Neutrophil (primary cell): ENCODE measurements around the gene SLC6A13.

Experiments
- H3K27ac ChIP-seq: fragments of 200-600 bp; sonication (generic); 2 replicates; pipeline ENCODE4 v1.5.1; 2016; ENCODE audit warnings: mild to moderate bottlenecking, moderate library complexity
- H3K27me3 ChIP-seq: fragments of 200-600 bp; sonication (generic); 2 replicates; pipeline ENCODE4 v1.6.0; 2016; ENCODE audit warnings: mild to moderate bottlenecking
- H3K36me3 ChIP-seq: fragments of 200-600 bp; sonication (generic); 2 replicates; pipeline ENCODE4 v1.5.1; 2017
- H3K4me1 ChIP-seq, 2 experiments: fragments of 200-600 bp in 1 of 2; sonication (generic) in 1 of 2; 1 replicate in 1 of 2; 2 replicates in 1 of 2; pipeline versions ENCODE4 v1.5.1 to v1.6.1; 2013 to 2016; ENCODE audit warnings: low read depth in 1 of 2, low read length in 1 of 2, mild to moderate bottlenecking in 1 of 2, moderate library complexity in 1 of 2; ENCODE audit not compliant: control insufficient read depth in 1 of 2, insufficient read depth in 1 of 2
- H3K4me3 ChIP-seq, 2 experiments: fragments of 200-600 bp in 1 of 2; sonication (generic) in 1 of 2; 1 replicate in 1 of 2; 2 replicates in 1 of 2; pipeline ENCODE4 v1.5.1; 2013 to 2016; ENCODE audit warnings: low read depth in 1 of 2, low read length in 1 of 2, mild to moderate bottlenecking in 1 of 2, moderate library complexity in 1 of 2
- H3K9me3 ChIP-seq: fragments of 200-600 bp; sonication (generic); 2 replicates; pipeline ENCODE4 v1.5.1; 2016
- CTCF ChIP-seq: fragments of 200-600 bp; sonication (generic); IDR thresholded peaks from 2 replicates; pipeline ENCODE4 v1.5.1; 2016; ENCODE audit warnings: antibody characterized with exemption

SLC6A13 gene

GRCh38 chr12:295132-295531 is 32.5 kb upstream of the SLC6A13 start:
- no peaks in the 10 kb centered on the region for H3K27me3 ChIP-seq
- no peaks in the 10 kb centered on the region for H3K4me1 ChIP-seq
- no peak for TF ChIP-seq CTCF
- no peaks in the 10 kb centered on the region for H3K9me3 ChIP-seq
- H3K27ac ChIP-seq: no peak overlapping the region
- H3K4me3 ChIP-seq: no peak overlapping the region
- peaks cover 78% of the 10 kb centered on the region for H3K36me3 ChIP-seq

- Histone ChIP-seq H3K27ac (no peak overlapping the region), H3K9me3 (no peaks in the 10 kb centered on the region), H3K4me3 (no peak overlapping the region), H3K36me3 (peaks cover 78% of the 10 kb centered on the region), H3K4me1 (no peaks in the 10 kb centered on the region), H3K27me3 (no peaks in the 10 kb centered on the region)
- no peak for TF ChIP-seq CTCF
Measured at GRCh38 chr12:293199-293598, 30.6 kb upstream of the SLC6A13 start.

- Histone ChIP-seq H3K4me1 (no peaks in the 10 kb centered on the region), H3K4me3 (no peak overlapping the region), H3K9me3 (no peaks in the 10 kb centered on the region), H3K36me3 (peaks cover 73% of the 10 kb centered on the region), H3K27me3 (no peaks in the 10 kb centered on the region), H3K27ac (no peak overlapping the region)
- TF ChIP-seq CTCF: no peak
Measured at GRCh38 chr12:292186-292585, 29.6 kb upstream of the SLC6A13 start.

- Histone ChIP-seq H3K4me1 (no peaks in the 10 kb centered on the region), H3K9me3 (no peaks in the 10 kb centered on the region), H3K4me3 (no peak overlapping the region), H3K36me3 (peaks cover 73% of the 10 kb centered on the region), H3K27ac (no peak overlapping the region), H3K27me3 (no peaks in the 10 kb centered on the region)
- no peak for TF ChIP-seq CTCF
Measured at GRCh38 chr12:291153-291723, 28.6 kb upstream of the SLC6A13 start.

- TF ChIP-seq CTCF: no peak
- H3K9me3 ChIP-seq: no peaks in the 10 kb centered on the region
- peaks cover 70% of the 10 kb centered on the region for H3K36me3 ChIP-seq
- H3K27me3 ChIP-seq: no peaks in the 10 kb centered on the region
- no peak overlapping the region for H3K4me3 ChIP-seq
- H3K27ac ChIP-seq: no peak overlapping the region
- H3K4me1 ChIP-seq: no peaks in the 10 kb centered on the region
Measured at GRCh38 chr12:288687-289086, 26.1 kb upstream of the SLC6A13 start.
